Measurements from ENCODE around the gene FATE1. TPM values are rescaled to one million over a fixed set of nuclear protein-coding genes. Genes with fewer than 3 reads are reported as not detected.

FATE1 gene
- total RNA-seq, 2 donors from 2014 or later: not detected

DNA sequence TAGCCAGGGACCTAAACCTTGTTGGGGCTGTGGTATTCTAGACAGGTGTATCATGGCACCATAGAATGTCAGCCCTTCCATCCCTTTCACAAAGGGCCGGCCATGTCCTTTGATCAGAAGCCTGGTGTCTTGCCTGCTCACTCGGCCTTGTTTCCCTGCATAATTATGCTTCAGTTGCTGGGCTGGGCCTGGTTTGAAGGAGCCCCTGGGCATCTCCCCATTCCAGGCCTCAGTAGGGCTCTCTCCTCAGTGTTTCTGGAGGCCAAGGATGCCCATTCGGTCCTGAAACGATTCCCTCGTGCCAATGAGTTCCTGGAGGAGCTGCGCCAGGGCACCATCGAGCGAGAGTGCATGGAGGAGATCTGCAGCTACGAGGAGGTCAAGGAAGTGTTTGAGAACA lies 16.1 kb upstream of the FATE1 start:
- peaks cover 10% of the 10 kb centered on the region for H3K27me3 Mint-ChIP-seq
- H3K4me1 Mint-ChIP-seq: no peaks in the 10 kb centered on the region
- no peak overlapping the region for H3K27ac Mint-ChIP-seq
- no peak overlapping the region for H3K4me3 Mint-ChIP-seq
- H3K9me3 Mint-ChIP-seq: no peaks in the 10 kb centered on the region
- H3K36me3 Mint-ChIP-seq (ENCODE audit: low read depth): no peaks in the 10 kb centered on the region
- ATAC-seq (replicated peaks): no peak

- Mint-ChIP-seq H3K4me3 (no peak overlapping the region), H3K9me3 (no peaks in the 10 kb centered on the region), H3K27me3 (peaks cover 9% of the 10 kb centered on the region), H3K36me3 (ENCODE audit: low read depth) (no peaks in the 10 kb centered on the region), H3K4me1 (no peaks in the 10 kb centered on the region), H3K27ac (no peak overlapping the region)
- ATAC-seq (replicated peaks): no peak
Measured at GRCh38 chrX:151700581-151700980, 15.3 kb upstream of the FATE1 start.

DNA sequence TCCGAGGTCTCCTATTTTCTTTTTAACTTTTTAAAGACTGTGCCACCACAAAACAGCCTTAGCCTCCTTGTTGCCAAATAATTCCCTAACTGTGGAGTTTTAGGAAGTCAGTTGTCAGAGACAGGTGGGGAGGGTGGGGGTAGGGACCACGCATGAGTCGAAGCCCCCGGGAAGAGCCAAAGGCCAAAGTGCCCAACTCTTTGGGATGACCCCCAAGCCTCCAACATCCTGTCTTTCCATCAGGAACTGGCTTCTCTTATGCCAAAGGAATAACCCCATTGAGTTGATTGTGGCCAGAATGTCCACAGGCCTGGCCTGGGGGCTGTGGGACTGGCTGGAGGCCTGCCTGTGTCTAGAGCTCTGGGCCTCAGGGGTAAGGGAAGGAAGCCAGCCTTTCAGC lies 14.8 kb upstream of the FATE1 start:
- no peak overlapping the region for H3K27ac Mint-ChIP-seq
- no peaks in the 10 kb centered on the region for H3K36me3 Mint-ChIP-seq (ENCODE audit: low read depth)
- ATAC-seq (replicated peaks): no peak
- peaks cover 4% of the 10 kb centered on the region for H3K27me3 Mint-ChIP-seq
- H3K4me3 Mint-ChIP-seq: no peak overlapping the region
- no peaks in the 10 kb centered on the region for H3K4me1 Mint-ChIP-seq
- no peaks in the 10 kb centered on the region for H3K9me3 Mint-ChIP-seq

GRCh38 chrX:151701531-151701930 lies 14.3 kb upstream of the FATE1 start:
- Mint-ChIP-seq H3K4me3 (no peak overlapping the region), H3K27ac (no peak overlapping the region), H3K36me3 (ENCODE audit: low read depth) (no peaks in the 10 kb centered on the region), H3K27me3 (peaks cover 3% of the 10 kb centered on the region), H3K9me3 (no peaks in the 10 kb centered on the region), H3K4me1 (no peaks in the 10 kb centered on the region)
- no peak for ATAC-seq (replicated peaks)

DNA sequence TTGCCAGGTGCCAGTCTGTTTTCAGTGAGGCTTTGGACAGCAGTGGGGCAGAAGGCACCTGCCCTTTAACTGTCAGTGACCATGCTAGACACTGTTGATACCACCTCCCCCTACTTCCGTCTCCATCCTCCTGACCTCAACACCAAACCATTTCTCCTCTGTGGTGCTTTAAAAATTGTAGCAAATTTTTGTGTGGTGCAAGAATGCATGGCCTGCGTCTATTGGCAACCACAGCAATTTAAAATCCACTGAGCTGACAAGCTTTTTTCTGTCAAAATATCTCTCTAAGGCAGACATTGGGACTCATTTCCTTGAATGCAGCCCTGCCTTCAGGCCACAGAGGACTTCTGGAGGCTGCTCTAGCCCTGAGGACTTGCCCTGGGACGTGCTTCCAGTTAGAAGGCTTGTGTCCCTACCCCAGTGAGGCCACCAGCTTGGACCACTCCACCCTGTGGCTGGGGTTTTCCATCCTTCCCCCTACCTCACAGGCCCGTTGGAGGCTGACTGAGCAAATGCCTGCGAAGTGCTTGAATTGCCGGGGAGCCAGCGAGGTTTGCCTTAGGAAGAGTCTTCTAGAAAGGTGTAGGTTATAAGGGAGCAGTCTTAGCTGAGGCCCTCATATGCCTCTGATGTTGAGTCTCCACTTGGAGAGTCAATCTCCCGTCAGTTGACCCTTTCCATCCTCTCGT lies 13.7 kb upstream of the FATE1 start:
- H3K4me1 Mint-ChIP-seq: no peaks in the 10 kb centered on the region
- H3K27ac Mint-ChIP-seq: no peak overlapping the region
- no peak for ATAC-seq (replicated peaks)
- no peaks in the 10 kb centered on the region for H3K9me3 Mint-ChIP-seq
- H3K4me3 Mint-ChIP-seq: no peak overlapping the region
- no peaks in the 10 kb centered on the region for H3K36me3 Mint-ChIP-seq (ENCODE audit: low read depth)
- peaks cover 3% of the 10 kb centered on the region for H3K27me3 Mint-ChIP-seq

- ATAC-seq (replicated peaks): no peak
- Mint-ChIP-seq H3K36me3 (ENCODE audit: low read depth) (no peaks in the 10 kb centered on the region), H3K9me3 (no peaks in the 10 kb centered on the region), H3K27me3 (no peaks in the 10 kb centered on the region), H3K27ac (no peak overlapping the region), H3K4me1 (no peaks in the 10 kb centered on the region), H3K4me3 (no peak overlapping the region)
Measured at GRCh38 chrX:151702741-151703340, 13.0 kb upstream of the FATE1 start.

DNA sequence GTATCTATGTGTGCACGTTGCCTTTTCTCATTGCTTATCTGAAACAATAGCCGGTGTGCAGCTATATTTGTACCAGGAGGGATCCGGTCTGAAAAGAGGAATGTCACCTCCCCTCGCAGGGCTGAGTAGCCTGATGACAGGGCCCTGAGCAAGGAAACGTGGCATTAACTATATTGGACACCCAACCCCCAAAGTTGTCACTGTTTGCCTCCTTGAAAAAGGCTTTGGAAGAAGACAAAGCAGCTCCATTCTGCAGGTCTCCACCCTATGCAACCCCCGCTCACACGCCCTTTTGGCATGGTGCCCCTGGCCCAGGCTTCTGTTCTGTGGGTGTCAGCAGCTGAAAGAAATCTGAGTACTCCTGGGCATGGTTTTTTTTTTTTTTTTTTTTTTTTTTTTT lies 12.3 kb upstream of the FATE1 start:
- Mint-ChIP-seq H3K9me3 (no peaks in the 10 kb centered on the region), H3K4me1 (no peaks in the 10 kb centered on the region), H3K4me3 (no peak overlapping the region), H3K27me3 (no peaks in the 10 kb centered on the region), H3K27ac (no peak overlapping the region), H3K36me3 (ENCODE audit: low read depth) (no peaks in the 10 kb centered on the region)
- no peak for ATAC-seq (replicated peaks)

- Mint-ChIP-seq H3K36me3 (ENCODE audit: low read depth) (no peaks in the 10 kb centered on the region), H3K4me1 (no peaks in the 10 kb centered on the region), H3K27me3 (no peaks in the 10 kb centered on the region), H3K4me3 (no peak overlapping the region), H3K27ac (no peak overlapping the region), H3K9me3 (no peaks in the 10 kb centered on the region)
- no peak for ATAC-seq (replicated peaks)
Measured at GRCh38 chrX:151704041-151704663, 11.7 kb upstream of the FATE1 start.

- Mint-ChIP-seq H3K36me3 (ENCODE audit: low read depth) (no peaks in the 10 kb centered on the region), H3K27ac (no peak overlapping the region), H3K27me3 (no peaks in the 10 kb centered on the region), H3K4me1 (no peaks in the 10 kb centered on the region), H3K4me3 (no peak overlapping the region), H3K9me3 (no peaks in the 10 kb centered on the region)
- ATAC-seq (replicated peaks): no peak
Measured at GRCh38 chrX:151708821-151709220, 7.0 kb upstream of the FATE1 start.

GRCh38 chrX:151710457-151710856 lies 5.4 kb upstream of the FATE1 start:
- Mint-ChIP-seq H3K27ac (no peak overlapping the region), H3K36me3 (ENCODE audit: low read depth) (no peaks in the 10 kb centered on the region), H3K4me3 (no peak overlapping the region), H3K9me3 (no peaks in the 10 kb centered on the region), H3K27me3 (no peaks in the 10 kb centered on the region), H3K4me1 (no peaks in the 10 kb centered on the region)
- no peak for ATAC-seq (replicated peaks)

- H3K27me3 Mint-ChIP-seq: no peaks in the 10 kb centered on the region
Measured at GRCh38 chrX:151711154-151711553, 4.7 kb upstream of the FATE1 start.

GRCh38 chrX:151711787-151712186 lies 4.0 kb upstream of the FATE1 start:
- no peak for ATAC-seq (replicated peaks)
- no peaks in the 10 kb centered on the region for H3K4me1 Mint-ChIP-seq
- no peak overlapping the region for H3K27ac Mint-ChIP-seq

More at GRCh38 chrX:151711154-151711553, 4.7 kb upstream of the FATE1 start:
- no peaks in the 10 kb centered on the region for H3K9me3 Mint-ChIP-seq
- no peaks in the 10 kb centered on the region for H3K4me1 Mint-ChIP-seq
- H3K4me3 Mint-ChIP-seq: no peak overlapping the region
- H3K27ac Mint-ChIP-seq: no peak overlapping the region
- no peaks in the 10 kb centered on the region for H3K36me3 Mint-ChIP-seq (ENCODE audit: low read depth)
- no peak for ATAC-seq (replicated peaks)

DNA sequence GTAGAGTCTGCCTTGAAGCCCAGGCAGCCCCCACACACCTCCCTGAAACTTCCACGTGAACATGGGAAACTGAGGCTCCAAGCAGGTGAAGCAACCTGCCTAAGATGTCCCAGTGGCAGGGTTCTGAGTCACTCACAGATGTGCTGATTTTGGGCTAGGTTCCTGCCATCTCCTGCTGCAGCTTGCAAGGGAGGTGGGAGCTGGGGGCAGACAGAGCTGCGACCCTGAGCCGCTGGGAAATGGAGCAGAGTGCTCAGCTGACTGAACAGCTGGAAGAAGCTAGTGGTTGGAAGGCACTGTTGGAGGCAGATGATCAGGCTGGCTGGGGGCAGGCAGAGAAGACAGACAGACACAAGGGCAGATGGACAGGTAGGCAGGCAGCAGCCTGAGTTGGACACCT lies 3.6 kb upstream of the FATE1 start:
- Mint-ChIP-seq H3K27me3 (peaks cover 6% of the 10 kb centered on the region), H3K4me3 (no peak overlapping the region), H3K36me3 (ENCODE audit: low read depth) (no peaks in the 10 kb centered on the region), H3K27ac (no peak overlapping the region), H3K9me3 (no peaks in the 10 kb centered on the region), H3K4me1 (no peaks in the 10 kb centered on the region)
- ATAC-seq (replicated peaks): no peak

More at GRCh38 chrX:151711787-151712186, 4.0 kb upstream of the FATE1 start:
- Mint-ChIP-seq H3K36me3 (ENCODE audit: low read depth) (no peaks in the 10 kb centered on the region), H3K27me3 (peaks cover 5% of the 10 kb centered on the region), H3K4me3 (no peak overlapping the region), H3K9me3 (no peaks in the 10 kb centered on the region)

DNA sequence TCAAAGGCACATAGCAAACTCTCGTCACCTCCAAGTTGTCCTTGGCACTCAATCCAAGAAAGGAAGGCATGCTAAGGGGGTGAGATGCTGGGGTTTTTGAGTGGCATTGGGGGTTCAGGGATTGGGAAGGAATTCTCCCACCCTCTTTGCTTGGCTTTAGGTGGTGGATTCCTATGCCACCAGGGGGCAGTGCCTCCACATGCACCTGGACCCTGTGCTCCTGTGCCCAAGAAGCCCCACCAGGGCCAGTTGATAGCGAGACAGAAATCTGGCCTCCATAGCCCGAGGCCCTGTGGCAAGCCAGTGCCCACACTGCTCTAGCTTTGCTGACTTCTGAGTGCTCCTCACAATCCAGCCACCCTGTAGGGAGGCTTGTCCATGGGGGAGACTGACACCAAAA lies 2.0 kb upstream of the FATE1 start:
- H3K9me3 Mint-ChIP-seq: no peaks in the 10 kb centered on the region
- no peaks in the 10 kb centered on the region for H3K36me3 Mint-ChIP-seq (ENCODE audit: low read depth)
- no peaks in the 10 kb centered on the region for H3K4me1 Mint-ChIP-seq
- ATAC-seq (replicated peaks): no peak
- peaks cover 6% of the 10 kb centered on the region for H3K27me3 Mint-ChIP-seq
- H3K27ac Mint-ChIP-seq: no peak overlapping the region
- H3K4me3 Mint-ChIP-seq: no peak overlapping the region

DNA sequence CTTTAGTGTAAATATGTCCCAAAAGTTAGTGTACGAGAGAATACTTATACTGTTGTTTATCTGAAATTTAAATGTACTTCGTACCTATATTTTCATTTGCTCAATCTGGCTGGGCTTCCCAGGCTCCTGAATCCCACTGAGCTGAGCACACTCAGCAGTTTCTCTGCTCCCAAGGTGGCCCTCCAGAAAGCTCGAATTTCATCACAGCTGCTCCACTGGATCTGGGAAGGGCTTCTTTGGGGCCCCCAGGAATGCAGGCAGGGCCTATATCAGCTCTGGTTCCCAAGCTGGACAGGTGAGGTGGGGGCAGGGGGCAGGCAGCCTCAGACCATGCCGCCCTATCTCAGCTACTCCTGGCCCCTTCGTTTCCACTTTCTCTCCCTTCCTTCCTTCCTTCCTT lies 1.5 kb upstream of the FATE1 start:
- ATAC-seq (replicated peaks): no peak
- H3K27ac Mint-ChIP-seq: no peak overlapping the region
- H3K27me3 Mint-ChIP-seq: peaks cover 6% of the 10 kb centered on the region

More for the DNA sequence above, 1.5 kb upstream of the FATE1 start:
- no peaks in the 10 kb centered on the region for H3K4me1 Mint-ChIP-seq
- H3K4me3 Mint-ChIP-seq: no peak overlapping the region
- no peaks in the 10 kb centered on the region for H3K9me3 Mint-ChIP-seq
- H3K36me3 Mint-ChIP-seq (ENCODE audit: low read depth): no peaks in the 10 kb centered on the region

Data from activated T-helper 17 cell treated with anti-CD3 and anti-CD28 coated beads, Interleukin-2, amount 50 U/mL, for 72 hours (primary cell).